Measurements from ENCODE around the gene FUNDC2. TPM values are rescaled to one million over a fixed set of nuclear protein-coding genes. Genes with fewer than 3 reads are reported as not detected.

FUNDC2 gene
- polyA plus RNA-seq, 3 donors = 106 to 176 (median 145) TPM

DNA sequence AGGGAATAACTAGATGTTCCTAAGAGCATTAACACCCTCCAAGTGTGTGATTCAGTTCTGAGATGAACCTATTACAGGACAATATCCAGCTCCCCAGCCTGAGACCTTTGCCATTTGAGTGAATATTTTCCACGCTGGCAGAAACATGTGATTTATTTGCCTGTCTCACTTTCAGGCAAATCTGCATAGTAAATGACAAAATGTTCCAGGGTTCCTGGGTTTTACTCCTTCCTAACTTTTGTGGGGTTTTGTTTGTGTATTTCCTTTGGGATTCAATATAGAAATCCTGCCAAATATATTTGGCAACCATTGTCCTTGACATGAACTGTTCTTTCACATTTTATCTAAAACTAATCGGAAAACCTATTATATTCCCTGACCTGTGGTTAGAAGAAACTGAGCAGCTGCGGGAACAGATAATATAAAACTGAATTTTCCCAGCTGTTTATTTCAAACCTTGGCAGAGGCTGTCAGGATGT is 16.6 kb upstream of the FUNDC2 start:
- 17 to 48% (median 38%) methylated on average over 3 of the region's 3 CpGs for WGBS, 3 donors
- no peak overlapping the region for H3K27ac ChIP-seq (ENCODE audit: low read depth, low read length)

DNA sequence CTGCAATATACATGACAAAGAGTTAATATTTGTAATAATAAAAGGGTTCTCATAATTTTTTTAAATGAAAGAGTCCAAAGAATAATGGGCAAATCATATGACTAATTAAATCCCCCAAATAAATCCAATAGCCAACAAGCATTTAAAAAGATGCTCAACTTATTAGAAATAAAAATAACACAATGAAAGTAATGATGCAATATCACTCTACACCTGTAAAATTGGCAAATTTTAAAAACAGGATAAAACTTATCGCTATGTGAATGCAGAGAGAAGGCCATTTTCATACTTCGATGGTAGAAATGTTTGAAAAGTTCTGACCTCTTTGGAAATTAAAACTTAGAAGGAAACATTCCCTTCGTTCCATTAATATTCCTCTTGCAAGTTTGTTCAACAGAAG is 6.1 kb upstream of the FUNDC2 start:
- 69 to 90% (median 80%) methylated on average over 3 of the region's 3 CpGs for WGBS, 3 donors
- no peak overlapping the region for H3K27ac ChIP-seq (ENCODE audit: low read depth, low read length)

DNA sequence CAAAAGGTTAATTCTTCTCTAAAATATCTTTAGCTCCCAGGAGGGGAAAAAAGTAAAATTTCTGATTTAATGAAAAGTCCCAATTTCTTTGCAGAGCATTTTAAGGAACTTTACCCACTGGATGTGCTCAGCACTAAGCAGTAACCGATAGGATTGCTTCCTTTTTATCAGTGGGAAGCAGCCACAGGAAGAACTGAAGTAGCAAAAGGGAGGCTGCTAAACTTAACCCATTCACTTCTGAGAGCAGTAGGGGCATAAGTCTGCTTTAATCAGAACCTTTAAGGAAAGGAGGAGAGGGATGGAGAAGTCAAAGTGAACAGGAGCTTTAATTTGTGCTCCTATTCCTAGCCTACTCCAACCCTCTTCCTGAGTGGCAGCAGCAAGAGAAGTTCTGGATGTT is 4.1 kb upstream of the FUNDC2 start, which contains the start of gene F8:
Gene F8, minus strand, starts transcription at position 139 of the 400 bp plus-strand sequence. CDS start 171 bp downstream, outside the sequence.
- 5 to 9% (median 7%) methylated on average over 1 of the region's 1 CpG for WGBS, 3 donors
- no peak within 1 kb of the TSS for H3K27ac ChIP-seq (ENCODE audit: low read depth, low read length)

DNA sequence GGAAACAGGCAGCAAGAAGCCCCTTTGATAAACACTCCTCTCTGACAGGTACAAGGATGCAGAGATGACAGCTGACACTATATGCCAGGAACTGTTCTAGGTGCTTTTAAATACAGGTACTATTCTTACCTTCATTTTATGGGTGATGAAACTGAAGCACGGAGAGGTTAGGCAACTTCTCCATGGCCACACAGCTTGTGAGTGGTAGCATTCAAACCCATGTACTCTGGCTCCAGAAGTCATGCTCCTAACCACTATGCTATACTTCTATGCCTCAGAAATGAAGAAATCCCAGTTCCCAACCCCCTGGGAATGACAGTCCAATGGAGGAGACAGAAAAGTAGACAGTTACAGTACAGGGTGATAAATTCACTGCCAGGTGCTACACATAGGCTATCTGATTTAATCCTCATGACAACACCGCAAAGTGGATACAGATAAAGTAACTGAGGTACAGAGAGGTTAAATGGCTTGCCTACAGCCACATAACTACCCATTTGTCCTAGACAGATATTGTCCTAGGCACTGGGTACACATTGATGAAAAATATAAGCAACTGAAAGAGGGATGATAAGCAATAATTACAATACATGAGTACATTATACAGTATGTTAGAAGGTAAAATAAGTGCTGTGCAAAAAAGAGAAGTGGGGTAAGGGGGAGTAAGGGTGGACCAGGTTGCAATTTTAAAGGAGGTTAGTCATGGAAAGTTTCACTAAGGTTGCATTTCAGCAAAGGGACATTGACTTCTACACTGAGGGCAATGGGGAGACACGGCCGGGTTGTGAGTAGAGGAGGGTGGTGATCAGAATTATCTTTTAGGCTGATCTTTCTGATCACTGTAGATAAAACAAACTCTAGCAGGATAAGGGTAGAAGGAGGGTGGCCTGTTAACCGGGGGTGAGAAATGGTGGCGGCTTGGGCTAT is 2.5 kb upstream of the FUNDC2 start:
- WGBS, 3 donors = 76 to 88% (median 78%) methylated on average over 6 of the region's 6 CpGs
- H3K27ac ChIP-seq (ENCODE audit: low read depth, low read length) = no peak overlapping the region

DNA sequence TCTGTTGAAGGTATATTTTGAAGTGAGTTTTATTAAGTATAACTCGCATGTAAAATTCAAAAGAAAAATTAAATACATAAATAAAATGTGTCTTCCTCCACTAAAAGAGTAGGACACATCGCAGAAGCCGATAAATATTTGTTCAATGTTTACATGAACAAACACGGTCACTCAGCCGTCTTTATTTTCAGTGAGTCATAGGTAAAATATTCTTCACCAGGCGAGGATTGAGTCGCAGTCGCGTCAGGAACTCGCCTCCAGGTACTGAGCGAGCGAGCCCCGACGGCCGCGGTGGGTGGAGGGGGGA is 271 bp upstream of the FUNDC2 start:
- 0 to 42% (median 0%) methylated on average over 15 to 16 of the region's 16 CpGs for WGBS, 3 donors
- H3K27ac ChIP-seq (ENCODE audit: low read depth, low read length) = no peak overlapping the region

DNA sequence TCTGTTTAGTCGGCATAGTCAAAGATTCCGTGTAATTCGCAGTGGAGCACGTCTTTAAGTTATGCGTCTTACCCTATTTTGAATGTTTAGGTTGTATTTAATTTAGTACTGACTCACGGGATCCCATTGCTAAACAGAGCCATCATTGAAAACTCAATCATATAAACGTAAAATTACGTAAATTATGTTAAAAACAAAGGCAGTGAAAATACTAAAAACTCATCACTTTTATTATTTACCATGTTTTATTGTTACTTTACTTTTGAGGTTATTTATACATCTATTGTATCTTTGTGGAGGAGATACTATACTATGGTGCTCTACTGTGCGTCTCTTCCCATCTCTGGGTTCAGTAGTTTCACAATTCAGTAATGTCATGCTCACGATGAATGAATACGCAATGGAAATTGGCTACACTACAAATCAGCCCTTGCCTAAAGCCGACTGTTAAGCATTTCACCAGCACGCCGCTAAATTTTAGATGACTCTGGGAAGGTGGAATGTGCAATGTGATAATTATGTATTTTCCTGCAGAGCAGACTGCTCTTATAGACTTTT is 944 bp downstream of the FUNDC2 start:
- peak overlapping the region; percentile 83 for H3K27ac ChIP-seq (ENCODE audit: low read depth, low read length)
- 1 to 34% (median 1%) methylated on average over 14 of the region's 14 CpGs for WGBS, 3 donors

DNA sequence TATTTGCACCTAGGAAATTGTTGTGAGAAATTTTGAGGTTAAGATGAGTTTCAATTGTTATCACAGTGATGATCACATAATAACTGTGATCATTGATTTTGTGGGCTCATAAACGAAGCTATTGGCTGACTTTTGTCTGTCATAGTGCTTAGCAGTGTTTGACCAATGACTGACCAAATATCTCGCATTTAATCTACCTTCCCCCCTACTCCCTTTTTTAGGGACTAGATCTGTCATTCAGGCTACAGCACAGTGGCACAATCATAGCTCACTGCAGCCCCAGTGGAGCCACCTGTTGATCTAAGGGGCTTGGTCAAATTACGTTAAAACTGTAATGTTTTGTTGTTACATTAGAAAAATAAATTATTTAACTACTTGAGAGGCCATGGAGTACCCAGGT is 1.5 kb downstream of the FUNDC2 start:
- 12 to 36% (median 33%) methylated on average over 3 of the region's 3 CpGs for WGBS, 3 donors
- H3K27ac ChIP-seq (ENCODE audit: low read depth, low read length) = no peak overlapping the region

DNA sequence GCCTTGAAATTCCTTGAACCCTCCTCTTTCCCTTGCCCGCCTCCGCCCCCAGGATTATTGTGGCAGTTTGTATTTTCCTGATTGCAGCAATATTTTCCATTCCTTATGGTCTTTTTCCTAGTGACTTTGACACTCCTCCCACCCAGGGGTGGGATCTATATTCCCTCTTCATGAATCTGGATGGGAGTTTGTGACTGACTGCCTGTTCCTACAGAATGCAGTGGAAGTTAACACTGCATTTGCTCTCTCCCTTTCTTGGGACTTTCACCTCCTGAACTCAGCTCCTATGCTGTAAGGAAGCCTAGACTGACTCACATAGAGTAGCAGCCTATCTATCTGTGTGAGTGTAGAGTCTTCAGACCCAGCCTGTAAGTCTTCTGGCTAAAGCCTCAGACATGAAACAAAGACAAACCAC is 2.2 kb downstream of the FUNDC2 start:
- no peak overlapping the region for H3K27ac ChIP-seq (ENCODE audit: low read depth, low read length)
- 51 to 76% (median 69%) methylated on average over 2 of the region's 2 CpGs for WGBS, 3 donors

DNA sequence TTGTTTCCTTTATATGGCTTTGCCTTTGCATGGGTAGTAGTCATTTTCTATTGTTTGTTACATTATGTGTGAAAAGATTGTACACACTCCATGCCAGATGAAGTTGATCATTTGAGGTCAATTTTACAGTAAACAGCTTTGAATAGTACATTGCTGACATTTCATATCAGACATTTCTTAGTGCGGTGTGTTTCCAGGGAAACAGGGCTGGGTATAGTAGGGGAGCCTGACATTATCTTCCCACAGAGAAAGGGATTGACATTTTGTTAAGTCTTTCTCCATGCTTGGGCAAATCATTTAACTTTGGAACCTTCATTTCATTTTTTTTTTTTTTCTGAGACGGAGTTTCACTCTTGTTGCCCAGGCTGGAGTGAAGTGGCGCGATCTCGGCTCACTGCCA is 5.0 kb downstream of the FUNDC2 start:
- 67 to 91% (median 88%) methylated on average over 5 of the region's 5 CpGs for WGBS, 3 donors
- no peak overlapping the region for H3K27ac ChIP-seq (ENCODE audit: low read depth, low read length)

DNA sequence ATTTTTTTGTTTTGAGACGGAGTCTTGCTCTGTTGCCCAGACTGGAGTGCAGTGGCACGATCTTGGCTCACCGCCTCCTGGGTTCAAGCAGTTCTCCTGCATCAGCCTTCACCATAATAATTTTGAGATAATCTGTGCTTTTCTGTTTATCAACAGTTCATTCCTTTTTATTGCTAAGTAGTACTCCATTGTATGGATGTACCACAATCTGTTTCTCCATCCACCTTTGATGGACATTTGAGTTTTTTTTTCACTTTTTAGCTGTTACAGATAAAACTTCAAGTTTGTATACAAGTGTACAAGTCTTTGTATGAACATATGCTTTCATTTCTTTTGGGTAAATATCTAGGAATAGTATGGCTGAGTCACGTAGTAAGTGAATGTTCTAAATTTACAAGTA is 9.0 kb downstream of the FUNDC2 start:
- no peak overlapping the region for H3K27ac ChIP-seq (ENCODE audit: low read depth, low read length)
- 92 to 99% (median 98%) methylated on average over 4 of the region's 4 CpGs for WGBS, 3 donors

DNA sequence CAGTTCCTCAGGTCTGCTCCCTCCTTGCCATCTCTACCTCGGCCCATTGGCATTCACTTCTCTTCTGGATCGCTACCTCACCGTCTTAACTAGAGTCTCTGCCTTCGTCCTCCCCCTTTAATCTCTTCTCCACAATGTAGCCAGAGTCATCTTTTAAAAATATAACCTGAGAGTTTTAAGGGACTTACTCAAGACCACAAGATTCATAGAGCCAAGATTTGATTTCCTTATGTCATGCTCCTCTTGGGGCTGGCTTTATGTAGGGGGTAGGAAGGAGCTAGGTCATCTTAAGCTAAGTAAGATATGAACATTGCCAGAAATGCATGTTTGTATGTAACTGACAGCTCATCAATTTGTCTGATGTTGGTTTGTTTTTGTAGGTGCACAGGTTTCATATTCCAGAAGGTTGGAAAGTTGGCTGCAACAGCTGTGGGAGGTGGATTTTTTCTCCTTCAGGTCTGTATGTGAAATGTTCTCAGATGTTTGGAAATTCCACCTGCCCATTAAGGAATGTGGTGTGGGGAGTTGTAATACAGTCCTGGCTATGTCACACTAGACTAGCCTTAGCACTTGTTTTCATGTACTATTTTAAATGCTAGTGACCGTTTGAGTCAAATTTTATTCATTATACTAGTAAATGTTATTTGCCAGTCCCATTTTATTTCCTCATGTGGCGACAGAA is 19.6 kb downstream of the FUNDC2 start:
- no peak overlapping the region for H3K27ac ChIP-seq (ENCODE audit: low read depth, low read length)
- 67 to 88% (median 73%) methylated on average over 6 of the region's 6 CpGs for WGBS, 3 donors

DNA sequence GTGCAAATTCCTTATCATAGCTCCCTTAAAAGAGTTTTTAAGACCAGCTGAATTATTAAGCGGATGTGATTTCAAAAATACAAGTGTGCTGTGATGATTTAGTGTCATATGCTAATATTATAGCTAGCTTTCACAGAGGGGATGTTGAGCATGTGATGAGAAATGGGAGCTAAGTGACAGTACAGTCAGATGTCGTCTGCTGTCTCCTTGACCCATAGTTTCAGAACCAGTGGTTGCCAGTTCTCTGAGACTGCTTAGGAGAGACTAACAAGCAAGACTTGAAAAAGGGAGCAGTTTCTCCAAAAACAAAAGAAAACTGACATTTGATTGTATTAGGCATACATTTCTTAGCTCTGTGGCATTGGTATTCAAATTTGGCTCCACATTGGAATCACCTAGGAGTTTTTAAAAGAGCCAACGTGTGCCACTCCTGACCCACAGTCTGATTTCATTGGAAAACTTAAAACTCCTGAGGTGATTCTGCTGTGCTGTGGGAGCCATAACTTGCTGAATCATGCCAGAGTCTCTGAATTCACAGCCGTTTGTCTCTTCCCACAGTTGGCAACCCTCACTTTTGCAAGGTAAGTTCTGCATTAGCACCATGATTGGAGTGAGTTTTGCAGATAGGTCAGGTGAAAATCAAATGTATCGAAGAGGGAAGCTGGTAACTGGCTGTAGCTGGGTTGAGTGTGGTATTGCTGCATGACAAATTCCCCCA is 20.3 kb downstream of the FUNDC2 start:
- WGBS, 3 donors = 62 to 81% (median 63%) methylated on average over 5 of the region's 5 CpGs

DNA sequence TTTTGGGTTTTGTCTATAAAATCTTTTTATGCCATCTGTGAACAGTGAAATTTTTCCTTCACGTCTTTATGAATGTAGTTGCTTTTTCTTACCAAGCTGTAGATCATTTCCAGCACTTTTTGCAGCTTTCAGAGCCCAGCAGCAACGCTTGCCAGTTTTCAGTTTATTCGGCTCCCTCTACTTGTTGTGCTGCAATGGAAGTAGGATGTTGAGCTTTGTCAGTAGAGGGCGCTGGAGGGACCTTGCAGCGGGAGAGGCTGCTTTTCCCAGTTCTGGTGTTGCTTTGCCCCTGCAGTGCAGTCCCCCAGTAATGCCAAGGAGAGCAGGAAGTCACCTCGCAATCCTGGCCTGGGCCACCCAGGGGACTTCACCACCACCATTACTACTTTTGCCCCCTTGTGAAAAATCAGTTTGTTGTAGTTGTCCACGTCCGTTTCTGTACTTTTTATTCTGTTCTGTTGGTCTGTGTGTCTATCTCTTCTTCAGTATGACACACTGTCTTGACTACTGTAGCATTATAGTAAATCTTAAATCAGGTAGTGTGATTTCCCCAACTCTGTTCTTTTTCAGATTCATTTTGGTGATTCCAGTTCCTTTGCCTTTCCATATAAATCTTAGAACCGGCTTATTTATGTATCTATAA is 22.5 kb downstream of the FUNDC2 start:
- H3K27ac ChIP-seq (ENCODE audit: low read depth, low read length) = no peak overlapping the region
- 35 to 45% (median 37%) methylated on average over 9 of the region's 9 CpGs for WGBS, 3 donors

More for the DNA sequence above, 20.3 kb downstream of the FUNDC2 start:
- H3K27ac ChIP-seq (ENCODE audit: low read depth, low read length) = no peak overlapping the region

DNA sequence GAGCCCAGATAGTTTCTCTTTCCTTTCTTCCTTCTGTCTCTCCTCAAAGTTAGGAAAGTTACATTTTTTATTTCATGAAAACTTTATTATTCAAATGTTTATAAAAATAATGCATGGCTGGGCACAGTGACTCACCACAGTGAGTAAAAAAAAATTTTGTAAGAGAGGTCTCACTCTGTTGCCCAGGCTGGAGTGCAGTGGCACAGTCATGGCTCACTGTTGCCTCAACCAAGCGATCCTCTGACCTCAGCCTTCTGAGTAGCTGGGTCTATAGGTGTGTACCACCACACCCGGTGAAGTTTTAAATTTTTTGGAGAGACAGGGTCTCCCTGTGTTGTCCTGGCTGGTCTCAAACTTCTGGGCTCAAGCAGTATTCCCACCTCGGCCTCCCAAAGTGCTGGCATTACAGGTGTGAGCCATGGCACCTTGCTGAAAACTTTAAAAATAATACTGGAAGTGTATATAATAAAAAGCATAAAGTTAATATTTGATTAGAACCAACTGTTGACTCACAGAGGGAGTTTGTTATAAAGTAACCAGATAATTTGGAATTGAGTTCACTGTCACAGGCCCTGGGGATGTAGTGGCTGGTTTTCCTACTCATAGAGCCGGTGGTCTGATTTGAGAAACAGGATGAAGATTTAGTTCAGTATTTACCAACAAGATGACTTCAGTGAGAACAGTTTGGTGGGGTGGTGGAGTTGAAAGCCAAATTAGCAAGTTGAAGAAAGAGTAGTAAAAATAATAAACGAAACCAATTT is 26.3 kb downstream of the FUNDC2 start:
- no peak overlapping the region for H3K27ac ChIP-seq (ENCODE audit: low read depth, low read length)
- 54 to 89% (median 75%) methylated on average over 5 of the region's 5 CpGs for WGBS, 3 donors

DNA sequence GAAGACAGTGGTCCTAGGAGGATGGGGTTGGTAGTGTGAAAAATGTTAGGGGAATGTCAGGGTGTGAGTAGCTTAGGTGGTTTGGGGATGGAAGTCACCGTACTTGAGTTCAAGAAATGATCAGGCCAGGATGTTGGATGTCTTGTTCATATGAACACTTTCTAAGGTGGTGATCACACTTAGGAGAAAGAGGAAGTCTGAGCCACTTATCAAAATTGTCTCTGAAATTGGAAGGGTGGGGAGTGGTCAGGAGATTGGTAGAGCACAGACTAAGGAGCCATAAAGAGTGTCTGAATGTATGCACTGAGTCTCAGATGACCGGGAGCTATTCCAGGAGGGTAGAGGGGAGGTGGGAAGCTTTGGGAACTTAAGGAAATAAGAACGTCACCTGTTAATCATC is 27.0 kb downstream of the FUNDC2 start:
- WGBS, 3 donors = 73 to 96% (median 94%) methylated on average over 3 of the region's 3 CpGs
- H3K27ac ChIP-seq (ENCODE audit: low read depth, low read length) = no peak overlapping the region

DNA sequence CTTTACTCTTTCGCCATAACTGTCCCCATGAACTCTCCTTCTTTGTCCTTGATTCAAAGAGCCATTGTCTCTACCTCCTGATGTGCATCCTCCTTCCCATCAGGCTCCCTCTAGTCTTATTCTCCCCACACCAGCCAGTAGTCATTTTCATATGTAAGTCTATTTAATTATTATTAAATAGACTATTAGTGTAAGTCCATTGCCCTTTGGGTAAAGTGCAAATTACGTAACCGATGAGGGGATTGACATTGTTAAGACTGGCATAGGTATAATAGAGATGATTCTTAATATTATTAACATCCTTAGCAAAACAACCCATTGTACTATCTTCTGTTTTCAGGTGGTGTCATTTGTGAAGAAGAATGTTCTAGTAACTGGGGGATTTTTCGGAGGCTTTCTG is 27.6 kb downstream of the FUNDC2 start:
- H3K27ac ChIP-seq (ENCODE audit: low read depth, low read length) = no peak overlapping the region
- WGBS, 3 donors = 88 to 94% (median 90%) methylated on average over 3 to 4 of the region's 4 CpGs

DNA sequence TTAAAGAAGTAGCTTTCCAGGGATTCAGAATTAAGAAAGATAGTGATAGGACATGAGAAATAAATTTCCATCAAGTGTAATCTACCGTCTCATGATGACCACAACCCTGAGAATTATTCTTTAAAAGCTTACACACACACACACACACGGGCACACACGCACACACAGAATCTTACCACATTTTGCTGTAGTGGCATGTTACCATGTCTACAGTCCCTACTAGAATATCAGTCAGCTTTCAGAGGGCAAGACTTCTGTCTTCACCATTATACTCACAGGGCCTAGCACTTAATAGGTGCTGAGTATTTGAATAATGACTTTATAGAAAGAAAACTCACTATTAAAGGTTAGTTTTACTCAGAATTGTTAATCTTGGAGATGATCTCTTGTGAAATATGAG is 28.9 kb downstream of the FUNDC2 start:
- H3K27ac ChIP-seq (ENCODE audit: low read depth, low read length) = no peak overlapping the region
- WGBS, 3 donors = 85 to 90% (median 89%) methylated on average over 3 of the region's 3 CpGs

DNA sequence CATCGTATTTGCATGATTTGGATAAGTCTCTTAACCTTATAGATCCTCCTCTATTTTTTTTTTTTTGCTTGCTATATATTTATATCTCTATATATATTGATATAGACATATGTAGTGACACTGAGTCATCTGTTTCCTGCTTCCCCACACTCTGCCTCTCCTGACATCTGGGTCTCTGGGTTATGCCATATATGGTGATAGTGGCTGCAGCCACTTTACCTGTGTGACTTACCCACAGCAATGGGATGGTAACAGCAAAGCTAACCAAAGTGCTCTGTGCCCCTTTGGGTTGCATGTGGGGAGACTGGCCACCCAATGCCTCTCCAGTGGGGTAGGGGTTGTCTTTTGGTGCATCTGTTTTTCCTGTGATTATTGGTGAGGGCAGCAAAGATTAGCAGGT is 29.8 kb downstream of the FUNDC2 start:
- H3K27ac ChIP-seq (ENCODE audit: low read depth, low read length) = no peak overlapping the region
- whole genome bisulfite sequencing, 3 donors = 61 to 94% (median 86%) methylated on average over 1 of the region's 1 CpG
